CD4-positive, CD25-positive, alpha-beta regulatory T cell (primary cell): ENCODE results near the gene RIIAD1. TPM values are rescaled to one million over a fixed set of nuclear protein-coding genes. Genes with fewer than 3 reads are reported as not detected.
"Not testable (repeated sequence)": the region's sequence is repeated elsewhere in the genome, so short reads cannot be mapped to it uniquely, and the experiment has no call there.

Experiments
- ATAC-seq, 2 donors: fragments of 150-1000 bp; cut with Tn5 transposase; one replicate each; pipeline ENCODE4 v1.10.0; 2021; ENCODE audit warnings: low read depth in 2 of 2, moderate number of reproducible peaks in 2 of 2, moderate library complexity in 1 of 2
- DNase-seq, 3 donors: peaks; one replicate each; pipeline versions ENCODE4 v3.0.0 to v3.0.0-alpha.2; 2012 to 2022; ENCODE audit warnings: mixed read lengths in 1 of 3
- H3K27ac ChIP-seq: one replicate; pipeline ENCODE4 v1.7.0; 2013; ENCODE audit warnings: mild to moderate bottlenecking, low read length; ENCODE audit not compliant: insufficient read depth, poor library complexity, severe bottlenecking
- H3K27me3 ChIP-seq: one replicate; pipeline ENCODE4 v1.7.0; 2013; ENCODE audit warnings: low read length; ENCODE audit not compliant: control insufficient read depth, insufficient read depth
- H3K36me3 ChIP-seq: one replicate; pipeline ENCODE4 v1.7.0; 2013; ENCODE audit warnings: mild to moderate bottlenecking, low read length, moderate library complexity; ENCODE audit not compliant: control insufficient read depth, insufficient read depth
- H3K4me1 ChIP-seq: 2 replicates; pipeline ENCODE4 v1.7.0; 2013; ENCODE audit warnings: mild to moderate bottlenecking, low read length; ENCODE audit not compliant: insufficient read depth, control insufficient read depth, poor library complexity, severe bottlenecking
- H3K4me3 ChIP-seq: one replicate; pipeline ENCODE4 v1.7.0; 2013; ENCODE audit warnings: low read depth, mild to moderate bottlenecking, low read length, moderate library complexity
- H3K9me3 ChIP-seq, 2 experiments: 1 replicate in 1 of 2; 2 replicates in 1 of 2; pipeline ENCODE4 v1.7.0; 2013; ENCODE audit warnings: low read length in 2 of 2, mild to moderate bottlenecking in 1 of 2, moderate library complexity in 1 of 2; ENCODE audit not compliant: control insufficient read depth in 2 of 2
- H3K27ac Mint-ChIP-seq, 3 donors: one replicate each; pipeline ENCODE4 v1.8.0; 2020 to 2022; ENCODE audit warnings: mild to moderate bottlenecking in 3 of 3, mixed read lengths in 3 of 3, moderate library complexity in 2 of 3
- H3K27me3 Mint-ChIP-seq: one replicate; pipeline ENCODE4 v1.8.0; 2022; ENCODE audit warnings: mild to moderate bottlenecking, mixed read lengths
- H3K36me3 Mint-ChIP-seq: one replicate; pipeline ENCODE4 v1.8.0; 2020; ENCODE audit warnings: mixed read lengths
- H3K4me1 Mint-ChIP-seq, 4 donors: one replicate each; pipeline ENCODE4 v1.8.0; 2020 to 2022; ENCODE audit warnings: mixed read lengths in 4 of 4, mild to moderate bottlenecking in 1 of 4
- H3K4me3 Mint-ChIP-seq, 4 donors: one replicate each; pipeline ENCODE4 v1.8.0; 2020 to 2022; ENCODE audit warnings: mild to moderate bottlenecking in 4 of 4, mixed read lengths in 4 of 4, moderate library complexity in 3 of 4
- H3K9me3 Mint-ChIP-seq, 7 donors: one replicate each; pipeline ENCODE4 v1.8.0; 2020 to 2022; ENCODE audit warnings: mixed read lengths in 7 of 7, mild to moderate bottlenecking in 3 of 7, moderate library complexity in 2 of 7
- polyA plus RNA-seq, 4 donors: library from polyadenylated mRNA; unstranded; fragments of 300-500 nt; fragmentation: Illumina TruSeq; gene quantifications; one replicate each; pipeline ENCODE4 v1.2.3, GENCODE V29; 2021
- total RNA-seq: library from RNA; stranded (reverse); gene quantifications from one replicate; pipeline ENCODE4 v1.2.3, GENCODE V29; 2022

RIIAD1 gene
- total and polyA plus RNA-seq, 5 donors from 2014 or later = not detected

GRCh38 chr1:151741516-151741915 lies 20.2 kb downstream of the RIIAD1 start:
- Mint-ChIP-seq H3K4me3 (no peak overlapping the region), H3K9me3 (peaks cover 0 to 14% (median 3%) of the 10 kb centered on the region in 7 donors), H3K4me1 (no peaks in the 10 kb centered on the region), H3K27ac (no peak overlapping the region), H3K27me3 (peaks cover 24% of the 10 kb centered on the region), H3K36me3 (no peaks in the 10 kb centered on the region)
- Histone ChIP-seq H3K27ac (no peak overlapping the region), H3K9me3 (peaks cover 11 to 19% of the 10 kb centered on the region in 2 experiments), H3K4me3 (no peak overlapping the region), H3K4me1 (no peaks in the 10 kb centered on the region), H3K27me3 (peaks cover 5% of the 10 kb centered on the region), H3K36me3 (no peaks in the 10 kb centered on the region)
- DNase-seq (no peak), ATAC-seq (no peak)

- Histone ChIP-seq H3K27me3 (no peaks in the 10 kb centered on the region), H3K9me3 (no peaks in the 10 kb centered on the region), H3K4me3 (no peak overlapping the region), H3K27ac (no peak overlapping the region), H3K36me3 (peaks cover 32% of the 10 kb centered on the region), H3K4me1 (no peaks in the 10 kb centered on the region)
- ATAC-seq = peak in 1 of 2 donors; percentile 28
- H3K36me3 Mint-ChIP-seq = peaks cover 28% of the 10 kb centered on the region
- DNase-seq = no peak
- H3K27ac Mint-ChIP-seq = no peak overlapping the region
- no peaks in the 10 kb centered on the region for H3K27me3 Mint-ChIP-seq
- peaks cover 0 to 2% (median 0%) of the 10 kb centered on the region in 7 donors for H3K9me3 Mint-ChIP-seq
- peaks cover 0 to 5% (median 2%) of the 10 kb centered on the region in 4 donors for H3K4me1 Mint-ChIP-seq
- no peak overlapping the region for H3K4me3 Mint-ChIP-seq
Observed at GRCh38 chr1:151756291-151756690, 35.0 kb downstream of the RIIAD1 start.

- Mint-ChIP-seq H3K27me3 (no peaks in the 10 kb centered on the region), H3K4me3 (no peak overlapping the region), H3K4me1 (peaks cover 0 to 23% (median 13%) of the 10 kb centered on the region in 4 donors), H3K27ac (no peak overlapping the region), H3K9me3 (no peaks in the 10 kb centered on the region), H3K36me3 (peaks cover 37% of the 10 kb centered on the region)
- Histone ChIP-seq H3K9me3 (no peaks in the 10 kb centered on the region), H3K4me3 (no peak overlapping the region), H3K4me1 (peaks cover 12% of the 10 kb centered on the region), H3K27ac (no peak overlapping the region), H3K36me3 (peaks cover 40% of the 10 kb centered on the region), H3K27me3 (no peaks in the 10 kb centered on the region)
- no peak for ATAC-seq
- DNase-seq = no peak
Observed at GRCh38 chr1:151759241-151759640, 37.9 kb downstream of the RIIAD1 start.

GRCh38 chr1:151760597-151761385 lies 39.5 kb downstream of the RIIAD1 start:
- peak overlapping the region in 2 of 3 donors; percentile 19 to 48 for H3K27ac Mint-ChIP-seq
- no peaks in the 10 kb centered on the region for H3K9me3 Mint-ChIP-seq
- DNase-seq (no peak), ATAC-seq (no peak)
- Histone ChIP-seq H3K27ac (no peak overlapping the region), H3K36me3 (peaks cover 40% of the 10 kb centered on the region), H3K9me3 (no peaks in the 10 kb centered on the region), H3K27me3 (no peaks in the 10 kb centered on the region), H3K4me3 (no peak overlapping the region), H3K4me1 (peaks cover 12% of the 10 kb centered on the region)
- H3K36me3 Mint-ChIP-seq = peaks cover 32% of the 10 kb centered on the region
- H3K27me3 Mint-ChIP-seq = no peaks in the 10 kb centered on the region
- peak overlapping the region; percentile 38 to 70 (median 56) for H3K4me3 Mint-ChIP-seq
- peaks cover 0 to 29% (median 13%) of the 10 kb centered on the region in 4 donors for H3K4me1 Mint-ChIP-seq

- peak within 1 kb of the TSS; percentile 89 to 96 (median 93) for H3K4me3 Mint-ChIP-seq
- peak within 1 kb of the TSS; percentile 83 for H3K27ac ChIP-seq
- H3K27ac Mint-ChIP-seq = peak within 1 kb of the TSS; percentile 93 to 98 (median 96)
- no peaks in the 10 kb centered on the region for H3K27me3 Mint-ChIP-seq
- peak within 1 kb of the TSS; percentile 97 for H3K4me3 ChIP-seq
- H3K9me3 Mint-ChIP-seq = no peaks in the 10 kb centered on the region
- peak; percentile 67 to 91 (median 86) for DNase-seq
- ATAC-seq = peak; percentile 99
- H3K36me3 ChIP-seq = peaks cover 33% of the 10 kb centered on the region
- peaks cover 12% of the 10 kb centered on the region for H3K4me1 ChIP-seq
- peaks cover 0 to 29% (median 13%) of the 10 kb centered on the region in 4 donors for H3K4me1 Mint-ChIP-seq
- H3K36me3 Mint-ChIP-seq = peaks cover 24% of the 10 kb centered on the region
- H3K9me3 ChIP-seq = no peaks in the 10 kb centered on the region
- H3K27me3 ChIP-seq = no peaks in the 10 kb centered on the region
Observed at GRCh38 chr1:151762941-151763921, 41.9 kb downstream of the RIIAD1 start, which contains the start of gene MRPL9. Gene MRPL9, minus strand, starts transcription at chr1:151763496. Its CDS starts 17 bp downstream, at chr1:151763479.

GRCh38 chr1:151763990-151764389 lies 42.7 kb downstream of the RIIAD1 start:
- Mint-ChIP-seq H3K27ac (peak overlapping the region; percentile 93 to 98 (median 96)), H3K9me3 (no peaks in the 10 kb centered on the region), H3K4me1 (peaks cover 0 to 29% (median 13%) of the 10 kb centered on the region in 4 donors), H3K36me3 (peaks cover 24% of the 10 kb centered on the region), H3K27me3 (no peaks in the 10 kb centered on the region), H3K4me3 (peak overlapping the region; percentile 89 to 96 (median 93))
- peaks cover 12% of the 10 kb centered on the region for H3K4me1 ChIP-seq
- H3K27me3 ChIP-seq = no peaks in the 10 kb centered on the region
- H3K27ac ChIP-seq = peak overlapping the region; percentile 83
- ATAC-seq (no peak), DNase-seq (no peak)
- H3K4me3 ChIP-seq = peak overlapping the region; percentile 97
- H3K36me3 ChIP-seq = peaks cover 29% of the 10 kb centered on the region
- H3K9me3 ChIP-seq = no peaks in the 10 kb centered on the region

- not testable (repeated sequence) for H3K36me3 ChIP-seq, H3K27ac ChIP-seq, H3K27ac Mint-ChIP-seq, H3K36me3 Mint-ChIP-seq, H3K4me1 ChIP-seq, H3K4me3 Mint-ChIP-seq, ATAC-seq, H3K27me3 Mint-ChIP-seq, H3K27me3 ChIP-seq, H3K9me3 Mint-ChIP-seq, H3K9me3 ChIP-seq, DNase-seq, H3K4me3 ChIP-seq
- H3K4me1 Mint-ChIP-seq = peaks cover 4 to 13% (median 6%) of the 10 kb centered on the region in 4 donors
Observed at GRCh38 chr1:151768351-151769066, 47.2 kb downstream of the RIIAD1 start.
